ENCODE measurements around the gene SLC25A34. TPM values are rescaled to one million over a fixed set of nuclear protein-coding genes. Genes with fewer than 3 reads are reported as not detected.

Gene SLC25A34
- total RNA-seq, 4 donors from 2014 or later = 0.38 to 1.8 (median 0.99) TPM

DNA sequence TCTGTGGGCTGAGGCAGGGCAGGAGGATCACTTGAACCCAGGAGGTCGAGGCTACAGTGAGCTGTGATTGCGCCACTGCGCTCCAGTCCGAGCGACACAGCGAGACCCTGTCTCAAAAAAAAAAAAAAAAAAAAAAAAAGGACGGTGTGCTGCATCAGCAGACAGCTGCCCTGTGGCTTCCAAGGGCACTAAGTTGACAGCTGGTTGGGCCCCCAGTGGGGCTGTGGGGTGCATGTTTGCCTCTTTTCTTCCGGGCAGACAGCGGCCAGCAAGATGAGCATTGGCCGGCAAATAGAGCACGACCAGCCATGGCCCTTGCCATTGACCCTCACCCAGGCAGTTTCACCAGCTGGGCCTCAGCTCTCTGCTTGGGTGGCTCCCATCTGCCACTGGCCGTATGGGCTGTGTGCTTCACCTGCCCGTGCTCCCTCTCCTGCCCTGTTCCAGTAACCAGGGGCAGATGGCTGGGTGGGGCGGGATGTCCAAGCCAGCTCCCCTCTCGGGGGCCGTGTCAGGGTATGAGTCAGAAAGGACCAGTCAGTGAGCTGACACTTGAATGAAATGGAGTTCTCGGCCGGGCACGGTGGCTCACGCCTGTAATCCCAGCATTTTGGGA, 12.3 kb upstream of the SLC25A34 start:
- TF ChIP-seq CTCF (IDR thresholded peaks at IDR 0.05) (no peak), POLR2A (IDR thresholded peaks at IDR 0.05) (no peak)
- intact Hi-C loops (cut with DNase I; ENCODE audit: low total_unique reads) = no loop called here
- 85 to 93% methylated on average over 18 to 19 of the region's 20 CpGs for WGBS, 2 donors
- H3K4me3 ChIP-seq (ENCODE audit: low read depth, poor library complexity, severe bottlenecking) = no peak overlapping the region
- no peak for DNase-seq (ENCODE audit: low spot score in 2 of 2)

DNA sequence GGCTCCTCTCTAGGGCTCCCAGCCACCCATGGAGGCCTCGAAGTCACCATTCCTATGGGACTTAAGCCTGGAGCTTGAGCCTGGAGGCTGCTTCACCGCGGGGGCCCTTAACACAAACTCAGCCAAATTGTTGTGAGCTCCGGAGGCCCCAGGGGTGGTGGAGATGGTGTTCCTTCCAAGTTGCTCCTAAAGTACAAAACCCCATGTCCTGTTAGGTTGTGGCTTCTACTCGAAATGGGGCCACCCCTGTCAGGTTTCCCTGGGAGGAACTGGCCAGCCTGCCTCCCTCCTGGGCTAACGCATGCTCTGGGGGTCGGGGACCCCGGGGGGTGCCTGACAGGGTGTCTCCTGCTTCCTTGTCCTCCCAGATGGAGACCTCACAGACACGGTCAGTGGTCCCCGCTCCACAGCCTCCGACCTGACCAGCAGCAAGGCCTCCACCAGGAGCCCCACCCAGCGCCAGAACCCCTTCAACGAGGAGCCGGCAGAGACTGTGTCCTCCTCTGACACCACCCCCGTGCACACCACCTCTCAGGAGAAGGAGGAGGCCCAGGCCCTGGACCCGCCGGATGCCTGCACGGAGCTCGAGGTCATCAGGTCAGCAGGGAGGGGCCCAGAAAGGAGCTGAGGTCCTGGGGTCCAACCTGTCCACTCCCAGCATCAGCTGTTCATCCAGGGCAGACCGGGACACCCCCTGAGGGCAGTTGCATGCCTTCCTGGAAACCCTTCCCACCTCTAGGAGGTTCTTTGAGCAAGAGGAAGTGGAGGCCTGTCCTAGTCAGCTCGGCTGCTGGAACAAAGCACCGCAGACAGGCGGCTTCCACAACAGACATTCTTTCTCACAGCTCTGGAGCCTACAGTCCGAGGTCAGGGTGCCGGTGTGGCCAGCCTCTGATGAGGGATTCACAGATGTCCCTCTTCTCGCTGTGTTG, 10.8 kb upstream of the SLC25A34 start:
- no peak overlapping the region for H3K4me3 ChIP-seq (ENCODE audit: low read depth, poor library complexity, severe bottlenecking)
- no peak for DNase-seq (ENCODE audit: low spot score in 2 of 2)
- WGBS, 2 donors = 83 to 87% methylated on average over 9 to 19 of the region's 26 CpGs
- TF ChIP-seq CTCF (IDR thresholded peaks at IDR 0.05) (no peak), POLR2A (IDR thresholded peaks at IDR 0.05) (no peak)
- intact Hi-C loops (cut with DNase I; ENCODE audit: low total_unique reads) = no loop called here

DNA sequence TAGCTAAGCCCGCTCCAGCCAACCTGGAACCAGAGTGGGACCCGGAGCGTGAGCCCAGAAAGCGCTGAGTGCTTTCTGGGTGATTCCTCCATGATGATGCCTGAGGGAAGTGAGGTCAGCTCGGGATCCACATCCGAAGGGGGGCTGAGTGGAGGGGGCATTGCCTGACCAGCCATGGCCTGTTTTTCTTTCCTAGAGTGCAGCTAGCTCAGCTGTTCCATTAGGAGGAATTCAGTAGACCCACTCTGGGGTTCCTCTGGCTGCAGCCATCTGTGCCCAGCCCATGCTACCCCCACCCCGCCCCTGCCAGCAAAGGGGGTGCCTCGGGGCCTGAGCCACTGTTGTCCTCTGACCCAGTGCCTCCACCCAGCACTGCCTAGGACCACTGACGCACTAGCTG, 9.6 kb upstream of the SLC25A34 start:
- TF ChIP-seq POLR2A (IDR thresholded peaks at IDR 0.05) (no peak), CTCF (IDR thresholded peaks at IDR 0.05) (no peak)
- intact Hi-C loops (cut with DNase I; ENCODE audit: low total_unique reads) = no loop called here
- H3K4me3 ChIP-seq (ENCODE audit: low read depth, poor library complexity, severe bottlenecking) = no peak overlapping the region
- 89 to 97% methylated on average over 5 to 9 of the region's 9 CpGs for WGBS, 2 donors
- DNase-seq (ENCODE audit: low spot score in 2 of 2) = no peak

DNA sequence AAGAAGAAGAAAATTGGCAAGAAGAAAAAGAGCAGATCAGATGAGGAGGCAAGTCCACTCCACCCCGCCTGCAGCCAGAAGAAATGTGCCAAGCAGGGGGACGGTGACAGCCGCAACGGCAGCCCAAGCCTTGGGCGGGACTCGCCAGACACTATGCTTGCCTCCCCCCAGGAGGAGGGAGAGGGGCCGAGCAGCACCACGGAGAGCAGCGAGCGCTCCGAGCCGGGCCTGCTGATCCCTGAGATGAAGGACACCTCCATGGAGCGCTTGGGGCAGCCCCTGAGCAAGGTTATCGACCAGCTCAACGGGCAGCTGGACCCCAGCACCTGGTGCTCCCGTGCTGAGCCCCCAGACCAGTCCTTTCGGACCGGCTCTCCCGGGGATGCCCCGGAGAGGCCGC, 9.0 kb upstream of the SLC25A34 start:
- WGBS, 2 donors = 90% methylated on average over 21 of the region's 21 CpGs
- H3K4me3 ChIP-seq (ENCODE audit: low read depth, poor library complexity, severe bottlenecking) = no peak overlapping the region
- intact Hi-C loops (cut with DNase I; ENCODE audit: low total_unique reads) = no loop called here
- no peak for DNase-seq (ENCODE audit: low spot score in 2 of 2)
- no peak for TF ChIP-seq CTCF (IDR thresholded peaks at IDR 0.05)
- TF ChIP-seq POLR2A (IDR thresholded peaks at IDR 0.05) = no peak

GRCh38 chr1:15727424-15727823, 8.6 kb upstream of the SLC25A34 start:
- DNase-seq (ENCODE audit: low spot score in 2 of 2) = no peak
- TF ChIP-seq POLR2A (IDR thresholded peaks at IDR 0.05) = no peak
- no peak for TF ChIP-seq CTCF (IDR thresholded peaks at IDR 0.05)
- intact Hi-C loops (cut with DNase I; ENCODE audit: low total_unique reads) = no loop called here
- H3K4me3 ChIP-seq (ENCODE audit: low read depth, poor library complexity, severe bottlenecking) = no peak overlapping the region
- WGBS, 2 donors = 79 to 81% methylated on average over 13 of the region's 13 CpGs

Data from lower leg skin (tissue), 4 donors.